ENCODE data around the gene FAM120A.

The FAM120A gene

GRCh38 chr9:93600504-93600903 lies 149.0 kb downstream of the FAM120A start:
- H3K4me3 ChIP-seq (replicated peaks in 1 of 2; ENCODE audit: low read depth in 2 of 2, low read length in 2 of 2): no peak overlapping the region
- DNase-seq (ENCODE audit: low read depth in 2 of 2): no peak
- TF ChIP-seq, protein P1, sequence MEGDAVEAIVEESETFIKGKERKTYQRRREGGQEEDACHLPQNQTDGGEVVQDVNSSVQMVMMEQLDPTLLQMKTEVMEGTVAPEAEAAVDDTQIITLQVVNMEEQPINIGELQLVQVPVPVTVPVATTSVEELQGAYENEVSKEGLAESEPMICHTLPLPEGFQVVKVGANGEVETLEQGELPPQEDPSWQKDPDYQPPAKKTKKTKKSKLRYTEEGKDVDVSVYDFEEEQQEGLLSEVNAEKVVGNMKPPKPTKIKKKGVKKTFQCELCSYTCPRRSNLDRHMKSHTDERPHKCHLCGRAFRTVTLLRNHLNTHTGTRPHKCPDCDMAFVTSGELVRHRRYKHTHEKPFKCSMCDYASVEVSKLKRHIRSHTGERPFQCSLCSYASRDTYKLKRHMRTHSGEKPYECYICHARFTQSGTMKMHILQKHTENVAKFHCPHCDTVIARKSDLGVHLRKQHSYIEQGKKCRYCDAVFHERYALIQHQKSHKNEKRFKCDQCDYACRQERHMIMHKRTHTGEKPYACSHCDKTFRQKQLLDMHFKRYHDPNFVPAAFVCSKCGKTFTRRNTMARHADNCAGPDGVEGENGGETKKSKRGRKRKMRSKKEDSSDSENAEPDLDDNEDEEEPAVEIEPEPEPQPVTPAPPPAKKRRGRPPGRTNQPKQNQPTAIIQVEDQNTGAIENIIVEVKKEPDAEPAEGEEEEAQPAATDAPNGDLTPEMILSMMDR (IDR thresholded peaks at IDR 0.05; ENCODE audit: low read depth, low read length): no peak

GRCh38 chr9:93601063-93601462 lies 149.6 kb downstream of the FAM120A start:
- TF ChIP-seq, protein P1 (IDR thresholded peaks at IDR 0.05; ENCODE audit: low read depth, low read length): no peak
- H3K4me3 ChIP-seq (replicated peaks in 1 of 2; ENCODE audit: low read depth in 2 of 2, low read length in 2 of 2): no peak overlapping the region
- DNase-seq (ENCODE audit: low read depth in 2 of 2): no peak

DNA sequence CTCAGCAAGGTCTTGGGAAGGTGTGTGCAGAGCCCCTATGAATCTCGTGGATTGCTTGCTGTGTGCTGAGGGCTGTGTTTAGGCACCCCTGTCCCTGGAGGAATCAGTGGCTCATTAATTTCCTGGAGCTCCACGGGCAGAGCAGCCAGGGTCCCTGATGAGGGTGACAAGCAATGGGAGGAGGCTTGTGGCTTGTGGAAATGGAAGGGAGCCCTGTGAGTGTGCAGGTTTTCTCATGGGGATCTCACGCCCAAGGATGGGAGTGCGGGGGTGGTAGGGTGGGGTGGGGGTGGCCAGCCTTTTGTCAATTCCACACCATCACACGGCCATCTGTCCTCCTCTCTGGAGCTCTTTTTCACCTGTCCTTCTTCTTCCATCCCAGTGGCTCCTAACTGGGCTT lies 150.2 kb downstream of the FAM120A start:
- no peak for DNase-seq (ENCODE audit: low read depth in 2 of 2)
- TF ChIP-seq, protein P1 (IDR thresholded peaks at IDR 0.05; ENCODE audit: low read depth, low read length): no peak

DNA sequence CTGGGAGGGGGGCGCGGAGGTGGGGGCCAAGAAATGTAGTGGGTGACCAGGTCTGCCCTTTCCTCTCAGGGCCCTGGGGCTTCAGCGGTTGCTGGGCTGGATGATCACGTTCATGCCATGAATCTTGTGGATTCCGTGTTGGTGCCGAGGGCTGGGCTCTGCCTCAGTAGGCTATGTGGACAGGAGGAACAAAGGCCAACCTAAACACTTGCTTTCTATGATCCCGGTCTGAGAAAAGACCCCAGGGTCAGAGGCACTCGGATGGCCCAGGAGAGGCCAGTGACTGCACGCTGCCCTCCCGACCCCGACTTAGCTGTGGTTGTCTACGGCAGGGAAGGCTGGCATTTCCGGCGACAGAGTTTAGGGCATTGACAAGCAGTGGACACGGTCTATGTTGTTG lies 151.5 kb downstream of the FAM120A start:
- no peak overlapping the region for H3K4me3 ChIP-seq (replicated peaks in 1 of 2; ENCODE audit: low read depth in 2 of 2, low read length in 2 of 2)
- TF ChIP-seq, protein P1 (IDR thresholded peaks at IDR 0.05; ENCODE audit: low read depth, low read length): no peak
- no peak for DNase-seq (ENCODE audit: low read depth in 2 of 2)

More for the DNA sequence above, 150.2 kb downstream of the FAM120A start:
- H3K4me3 ChIP-seq (replicated peaks in 1 of 2; ENCODE audit: low read depth in 2 of 2, low read length in 2 of 2): no peak overlapping the region

DNA sequence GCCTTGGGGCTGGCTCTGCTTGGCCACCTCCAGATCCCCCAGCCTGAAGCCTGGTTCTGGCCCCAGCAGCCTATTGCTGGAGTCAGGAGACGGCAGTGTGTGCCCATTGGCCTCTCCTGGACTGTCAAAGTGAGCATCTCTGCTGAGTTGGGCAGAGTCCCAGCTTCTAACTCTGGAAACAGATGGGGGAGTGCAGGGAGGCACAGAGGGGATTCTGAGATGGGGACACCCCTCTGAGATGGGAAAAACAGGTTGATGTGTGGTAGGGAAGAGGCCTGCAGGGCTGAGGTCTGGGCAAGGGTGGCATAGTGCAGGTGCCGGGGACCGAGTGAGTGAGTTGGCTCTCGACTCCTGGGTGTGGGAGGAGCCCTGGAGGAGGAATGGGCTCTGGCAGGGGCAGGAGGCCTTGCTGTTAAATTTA lies 152.4 kb downstream of the FAM120A start:
- H3K4me3 ChIP-seq (replicated peaks in 1 of 2; ENCODE audit: low read depth in 2 of 2, low read length in 2 of 2): no peak overlapping the region

DNA sequence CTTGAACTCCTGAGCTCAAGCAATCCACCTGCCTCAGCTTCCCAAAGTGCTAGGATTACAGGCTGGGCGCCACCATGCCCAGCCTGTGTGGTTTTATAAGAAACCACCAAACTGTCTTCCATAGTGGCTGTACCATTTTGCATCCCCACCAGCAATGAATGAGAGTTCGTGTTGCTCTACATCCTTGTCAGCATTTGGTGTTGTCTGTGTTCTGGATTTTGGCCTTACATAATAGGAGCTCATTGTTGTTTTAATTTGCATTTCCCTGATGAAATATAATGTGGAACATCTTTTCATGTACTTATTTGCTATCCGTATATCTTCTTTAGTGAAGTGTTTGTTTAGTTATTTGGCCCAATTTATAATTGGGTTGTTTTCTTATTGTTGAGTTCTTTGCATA lies 154.7 kb downstream of the FAM120A start:
- no peak overlapping the region for H3K4me3 ChIP-seq (replicated peaks in 1 of 2; ENCODE audit: low read depth in 2 of 2, low read length in 2 of 2)
- TF ChIP-seq, protein P1 (IDR thresholded peaks at IDR 0.05; ENCODE audit: low read depth, low read length): no peak
- DNase-seq (ENCODE audit: low read depth in 2 of 2): no peak

More for the DNA sequence above, 152.4 kb downstream of the FAM120A start:
- TF ChIP-seq, protein P1 (IDR thresholded peaks at IDR 0.05; ENCODE audit: low read depth, low read length): no peak
- no peak for DNase-seq (ENCODE audit: low read depth in 2 of 2)

GRCh38 chr9:93610206-93610605 lies 158.7 kb downstream of the FAM120A start:
- TF ChIP-seq, protein P1 (IDR thresholded peaks at IDR 0.05; ENCODE audit: low read depth, low read length): no peak

More at GRCh38 chr9:93610206-93610605, 158.7 kb downstream of the FAM120A start:
- no peak for DNase-seq (ENCODE audit: low read depth in 2 of 2)
- H3K4me3 ChIP-seq (replicated peaks in 1 of 2; ENCODE audit: low read depth in 2 of 2, low read length in 2 of 2): no peak overlapping the region

All from cardiac fibroblast (primary cell).